Psoas muscle (tissue), 8 donors: ENCODE data around the gene ERP27. TPM values are rescaled to one million over a fixed set of nuclear protein-coding genes. Genes with fewer than 3 reads are reported as not detected.

Experiments used
- ATAC-seq, 4 donors: fragments of 200-7000 bp; cut with Tn5 transposase; one replicate each; pipeline ENCODE4 v1.9.1; 2020; ENCODE audit warnings: moderate library complexity in 3 of 4, mild to moderate bottlenecking in 2 of 4
- DNase-seq, 2 donors: peaks; one replicate each; pipeline ENCODE4 v3.0.0-alpha.2; 2020
- H3K27ac ChIP-seq: fragments of 200-600 bp; one replicate; pipeline ENCODE4 v1.8.0; 2022
- H3K27me3 ChIP-seq, 3 donors: fragments of 200-600 bp in 1 of 3; one replicate each; pipeline versions ENCODE4 v1.6.1 to v1.8.0; 2013 to 2022; ENCODE audit warnings: low read length in 2 of 3, mild to moderate bottlenecking in 2 of 3, moderate library complexity in 1 of 3; ENCODE audit not compliant: insufficient read depth in 3 of 3
- H3K36me3 ChIP-seq, 2 donors: fragments of 200-600 bp in 1 of 2; one replicate each; pipeline versions ENCODE4 v1.6.1 to v1.8.0; 2013 to 2022; ENCODE audit warnings: low read depth in 1 of 2, mild to moderate bottlenecking in 1 of 2, moderate library complexity in 1 of 2; ENCODE audit not compliant: insufficient read depth in 1 of 2
- H3K4me1 ChIP-seq: fragments of 200-600 bp; one replicate; pipeline ENCODE4 v1.8.0; 2022
- H3K4me3 ChIP-seq: fragments of 200-600 bp; one replicate; pipeline ENCODE4 v1.8.0; 2022; ENCODE audit warnings: mild to moderate bottlenecking
- H3K9me3 ChIP-seq: fragments of 200-600 bp; one replicate; pipeline ENCODE4 v1.8.0; 2022
- WGBS, 3 donors: extraction: QIAGEN DNeasy Blood & Tissue Kit; methylation state at CpG; one replicate each; pipeline versions ENCODE4 v1.1.6 to v1.1.7; 2013; 5-methylcytosine and 5-hydroxymethylcytosine counted together
- intact Hi-C, 2 donors: fragments of 100-400 bp; cut with DNase I; formaldehyde crosslinking; loops; one replicate each; pipeline versions ENCODE4 v1.11.0 to v1.14.2; 2022
- polyA plus RNA-seq, 3 donors: library from polyadenylated mRNA; stranded (reverse); fragments of 200-250 nt; gene quantifications; one replicate each; pipeline ENCODE4 v1.2.3, GENCODE V29; 2013
- total RNA-seq, 4 donors: library from RNA; stranded (reverse); fragmentation: NEBNext Ultra II Directional in 2 of 4; extraction: Animal tissue kit (Norgen Biotek cat#: 25700) in 2 of 4; gene quantifications; one replicate each; pipeline versions ENCODE4 v1.2.1 to v1.2.4, GENCODE V29; 2021 to 2023
- TF ChIP-seq, protein P1 (sequence below): fragments of 200-600 bp; IDR thresholded peaks from one replicate; pipeline ENCODE4 v1.8.0; 2022; ENCODE audit warnings: antibody characterized with exemption
- donor health status: healthy with polysubstance abuse.
- donor health status: DM: no; HTN: no; CAD: no; lungs with moderate emphysema.
- donor health status: Bipolar disorder and iron deficiency.
- donor health status: healthy.
- donor health status: DM: yes; HTN: yes; CAD: no.
- donor health status: DM: no; HTN: no; CAD: no.
- donor health status: DM: no; HTN: no; CAD: no.
- donor health status: DM: yes; HTN: yes; CAD: no.

The ERP27 gene
- total and polyA plus RNA-seq, 7 donors, result 0.05 to 0.42 (median 0.13) TPM; not detected in 1

GRCh38 chr12:14880890-14881453 is 57.4 kb downstream of the ERP27 start:
- H3K4me3 ChIP-seq, result no peak overlapping the region

GRCh38 chr12:14879222-14879933 is 59.0 kb downstream of the ERP27 start:
- ATAC-seq (no peak), DNase-seq (no peak)
- H3K4me3 ChIP-seq, result no peak overlapping the region
- no peaks in the 10 kb centered on the region for H3K9me3 ChIP-seq
- no peaks in the 10 kb centered on the region for H3K27me3 ChIP-seq
- no peaks in the 10 kb centered on the region for H3K36me3 ChIP-seq
- H3K27ac ChIP-seq, result no peak overlapping the region
- intact Hi-C loops, result no loop called here
- 78 to 83% (median 78%) methylated on average over 8 of the region's 8 CpGs for WGBS, 3 donors
- TF ChIP-seq, protein P1, sequence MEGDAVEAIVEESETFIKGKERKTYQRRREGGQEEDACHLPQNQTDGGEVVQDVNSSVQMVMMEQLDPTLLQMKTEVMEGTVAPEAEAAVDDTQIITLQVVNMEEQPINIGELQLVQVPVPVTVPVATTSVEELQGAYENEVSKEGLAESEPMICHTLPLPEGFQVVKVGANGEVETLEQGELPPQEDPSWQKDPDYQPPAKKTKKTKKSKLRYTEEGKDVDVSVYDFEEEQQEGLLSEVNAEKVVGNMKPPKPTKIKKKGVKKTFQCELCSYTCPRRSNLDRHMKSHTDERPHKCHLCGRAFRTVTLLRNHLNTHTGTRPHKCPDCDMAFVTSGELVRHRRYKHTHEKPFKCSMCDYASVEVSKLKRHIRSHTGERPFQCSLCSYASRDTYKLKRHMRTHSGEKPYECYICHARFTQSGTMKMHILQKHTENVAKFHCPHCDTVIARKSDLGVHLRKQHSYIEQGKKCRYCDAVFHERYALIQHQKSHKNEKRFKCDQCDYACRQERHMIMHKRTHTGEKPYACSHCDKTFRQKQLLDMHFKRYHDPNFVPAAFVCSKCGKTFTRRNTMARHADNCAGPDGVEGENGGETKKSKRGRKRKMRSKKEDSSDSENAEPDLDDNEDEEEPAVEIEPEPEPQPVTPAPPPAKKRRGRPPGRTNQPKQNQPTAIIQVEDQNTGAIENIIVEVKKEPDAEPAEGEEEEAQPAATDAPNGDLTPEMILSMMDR, result no peak
- H3K4me1 ChIP-seq, result peaks cover 3% of the 10 kb centered on the region

More at GRCh38 chr12:14880890-14881453, 57.4 kb downstream of the ERP27 start:
- Histone ChIP-seq H3K27me3 (no peaks in the 10 kb centered on the region), H3K9me3 (no peaks in the 10 kb centered on the region), H3K36me3 (no peaks in the 10 kb centered on the region), H3K27ac (no peak overlapping the region), H3K4me1 (peaks cover 5% of the 10 kb centered on the region)
- ATAC-seq, result no peak
- TF ChIP-seq, protein P1, result no peak
- DNase-seq, result no peak
- intact Hi-C loops, result loop anchor here in 1 of 2 donors (5.0 kb wide), 1 partner anchor 34 kb away; no protein-coding TSS in a partner anchor
- 62 to 79% (median 67%) methylated on average over 6 of the region's 6 CpGs for WGBS, 3 donors

GRCh38 chr12:14878488-14878887 is 59.8 kb downstream of the ERP27 start:
- 97 to 100% (median 99%) methylated on average over 1 of the region's 1 CpG for WGBS, 3 donors
- intact Hi-C loops, result no loop called here
- Histone ChIP-seq H3K4me3 (no peak overlapping the region), H3K27me3 (no peaks in the 10 kb centered on the region), H3K36me3 (no peaks in the 10 kb centered on the region), H3K9me3 (no peaks in the 10 kb centered on the region), H3K4me1 (no peaks in the 10 kb centered on the region), H3K27ac (no peak overlapping the region)
- no peak for ATAC-seq
- TF ChIP-seq, protein P1, result no peak
- no peak for DNase-seq

- no peaks in the 10 kb centered on the region for H3K4me1 ChIP-seq
- no peaks in the 10 kb centered on the region for H3K36me3 ChIP-seq
- intact Hi-C loops, result no loop called here
- no peaks in the 10 kb centered on the region for H3K9me3 ChIP-seq
- H3K27ac ChIP-seq, result no peak overlapping the region
- no peaks in the 10 kb centered on the region for H3K27me3 ChIP-seq
- WGBS, 3 donors, result 47 to 96% (median 94%) methylated on average over 2 of the region's 2 CpGs
- TF ChIP-seq, protein P1, result no peak
- ATAC-seq (no peak), DNase-seq (no peak)
- H3K4me3 ChIP-seq, result no peak overlapping the region
Measured at GRCh38 chr12:14876833-14877232, 61.5 kb downstream of the ERP27 start.
